Stimulated activated CD8-positive, alpha-beta memory T cell treated with anti-CD3 and anti-CD28 coated beads, Interleukin-4, amount 100 ng/mL, for 24 hours (primary cell): ENCODE data around the gene RPS10.
"Not testable (repeated sequence)": the region's sequence is repeated elsewhere in the genome, so short reads cannot be mapped to it uniquely, and the experiment has no call there.

ENCODE experiments used
- DNase-seq: peaks from one replicate; pipeline ENCODE4 v3.0.0-alpha.2; 2020; ENCODE audit warnings: low read depth

The RPS10 gene

GRCh38 chr6:34447910-34448309 lies 22.0 kb upstream of the RPS10 start:
- DNase-seq, result no peak

GRCh38 chr6:34447386-34447785 lies 21.5 kb upstream of the RPS10 start:
- no peak for DNase-seq

GRCh38 chr6:34445313-34445860 lies 19.5 kb upstream of the RPS10 start:
- no peak for DNase-seq

GRCh38 chr6:34441526-34441925 lies 15.7 kb upstream of the RPS10 start:
- DNase-seq, result no peak

GRCh38 chr6:34439442-34439841 lies 13.6 kb upstream of the RPS10 start:
- DNase-seq, result no peak

- DNase-seq, result no peak
Observed at GRCh38 chr6:34438705-34439104, 12.8 kb upstream of the RPS10 start.

GRCh38 chr6:34437644-34437970 lies 11.7 kb upstream of the RPS10 start:
- DNase-seq, result no peak

- DNase-seq, result no peak
Observed at GRCh38 chr6:34436803-34437643, 11.2 kb upstream of the RPS10 start.

- no peak for DNase-seq
Observed at GRCh38 chr6:34435916-34436315, 10.0 kb upstream of the RPS10 start.

GRCh38 chr6:34425132-34425497 lies 754 bp downstream of the RPS10 start:
- no peak for DNase-seq

- DNase-seq, result no peak
Observed at GRCh38 chr6:34424200-34425131, 1.4 kb downstream of the RPS10 start.

- DNase-seq, result no peak
Observed at GRCh38 chr6:34423254-34423653, 2.6 kb downstream of the RPS10 start.

- no peak for DNase-seq
Observed at GRCh38 chr6:34418367-34418766, 7.5 kb downstream of the RPS10 start.

- DNase-seq, result no peak
Observed at GRCh38 chr6:34416877-34417371, 8.9 kb downstream of the RPS10 start.

GRCh38 chr6:34414999-34415858 lies 10.6 kb downstream of the RPS10 start:
- DNase-seq, result no peak

GRCh38 chr6:34412643-34413214 lies 13.1 kb downstream of the RPS10 start:
- DNase-seq, result no peak

- DNase-seq, result no peak
Observed at GRCh38 chr6:34412016-34412415, 13.9 kb downstream of the RPS10 start.

GRCh38 chr6:34407915-34408314 lies 18.0 kb downstream of the RPS10 start:
- not testable (repeated sequence) for DNase-seq

- no peak for DNase-seq
Observed at GRCh38 chr6:34396518-34396917, 29.4 kb downstream of the RPS10 start.

- no peak for DNase-seq
Observed at GRCh38 chr6:34393966-34394305, 31.9 kb downstream of the RPS10 start.

GRCh38 chr6:34393191-34393965 lies 32.5 kb downstream of the RPS10 start:
- DNase-seq, result no peak
